Esophagus squamous epithelium (tissue), 5 donors: Measurements from ENCODE around the gene KCNG2. TPM values are rescaled to one million over a fixed set of nuclear protein-coding genes. Genes with fewer than 3 reads are reported as not detected.

Source experiments
- DNase-seq: peaks from one replicate; lab custom pipeline; 2025; lab: John Stamatoyannopoulos, UW
- H3K27ac ChIP-seq, 4 donors: fragments of 200-600 bp; sonication (generic); one replicate each; pipeline ENCODE4 v1.5.1; 2016 to 2019; ENCODE audit warnings: mild to moderate bottlenecking in 1 of 4
- H3K27me3 ChIP-seq, 4 donors: fragments of 200-600 bp; sonication (generic); 1 replicate in 3 of 4; 2 replicates in 1 of 4; pipeline versions ENCODE4 v1.5.1 to v1.6.0; 2017 to 2021; ENCODE audit warnings: antibody characterized with exemption in 1 of 4
- H3K36me3 ChIP-seq, 3 donors: fragments of 200-600 bp; sonication (generic); one replicate each; pipeline ENCODE4 v1.5.1; 2016 to 2019
- H3K4me1 ChIP-seq, 3 donors: fragments of 200-600 bp; sonication (generic); one replicate each; pipeline ENCODE4 v1.5.1; 2017 to 2019
- H3K4me3 ChIP-seq, 4 donors: fragments of 200-600 bp; sonication (generic); 1 replicate in 3 of 4; 2 replicates in 1 of 4; pipeline ENCODE4 v1.5.1; 2016 to 2019; ENCODE audit warnings: mild to moderate bottlenecking in 2 of 4, moderate library complexity in 1 of 4
- H3K9me3 ChIP-seq, 3 donors: fragments of 200-600 bp; sonication (generic); one replicate each; pipeline ENCODE4 v1.5.1; 2016 to 2019
- CTCF ChIP-seq, 6 experiments: fragments of 450-650 bp in 4 of 6; fragments of 200-600 bp in 2 of 6; sonication (generic) in 2 of 6; IDR thresholded peaks; one replicate each; pipeline ENCODE4 v1.5.1; 2016 to 2019; ENCODE audit warnings: antibody characterized with exemption in 6 of 6, mild to moderate bottlenecking in 4 of 6, moderate library complexity in 4 of 6
- POLR2A ChIP-seq, 4 donors: fragments of 450-650 bp; IDR thresholded peaks; one replicate each; pipeline ENCODE4 v1.6.1; 2017; ENCODE audit warnings: antibody characterized with exemption in 4 of 4, mild to moderate bottlenecking in 4 of 4, moderate library complexity in 3 of 4
- WGBS, 2 donors: methylation state at CpG; one replicate each; pipeline ENCODE4 v1.1.5; 2018; 5-methylcytosine and 5-hydroxymethylcytosine counted together
- intact Hi-C: fragments of 100-400 bp; cut with DNase I; formaldehyde crosslinking; loops from one replicate; pipeline ENCODE4 v1.15.0; 2022
- total RNA-seq, 4 donors: library from RNA; depleted of rRNA; stranded (reverse); fragments of >200 nt; gene quantifications; one replicate each; pipeline ENCODE4 v1.1.0, GENCODE V29; 2016
- donor health status: DM: yes; HTN: yes; CAD: no.

Gene KCNG2
- total RNA-seq, 4 donors from 2014 or later: 0.19 TPM; not detected in 3

GRCh38 chr18:79866889-79867574 lies 69.3 kb downstream of the KCNG2 start:
- TF ChIP-seq POLR2A (IDR thresholded peaks at IDR 0.05) (no peak), CTCF (IDR thresholded peaks at IDR 0.05) (no peak)
- DNase-seq: no peak
- peaks cover 0 to 40% (median 0%) of the 10 kb centered on the region in 4 donors for H3K27me3 ChIP-seq
- H3K4me1 ChIP-seq: no peaks in the 10 kb centered on the region
- WGBS, 2 donors: 53 to 100% methylated on average over 1 to 2 of the region's 20 CpGs
- intact Hi-C loops: no loop called here
- H3K4me3 ChIP-seq: no peak overlapping the region
- H3K36me3 ChIP-seq: no peaks in the 10 kb centered on the region
- no peaks in the 10 kb centered on the region for H3K9me3 ChIP-seq
- no peak overlapping the region for H3K27ac ChIP-seq

GRCh38 chr18:79867666-79868065 lies 69.9 kb downstream of the KCNG2 start:
- Histone ChIP-seq H3K27me3 (peaks cover 0 to 39% (median 0%) of the 10 kb centered on the region in 4 donors), H3K9me3 (no peaks in the 10 kb centered on the region), H3K27ac (no peak overlapping the region), H3K36me3 (no peaks in the 10 kb centered on the region), H3K4me1 (peaks cover 0 to 4% (median 0%) of the 10 kb centered on the region in 3 donors), H3K4me3 (no peak overlapping the region)
- WGBS, 2 donors: 81% methylated on average over 3 of the region's 16 CpGs; no CpG with 5 or more reads in 1 of the 2 donors
- no peak for DNase-seq
- no peak for TF ChIP-seq CTCF (IDR thresholded peaks at IDR 0.05)
- TF ChIP-seq POLR2A (IDR thresholded peaks at IDR 0.05): no peak
- intact Hi-C loops: no loop called here

GRCh38 chr18:79868168-79868784 lies 70.5 kb downstream of the KCNG2 start:
- no peak for DNase-seq
- Histone ChIP-seq H3K4me1 (peaks cover 0 to 7% (median 0%) of the 10 kb centered on the region in 3 donors), H3K27ac (no peak overlapping the region), H3K4me3 (no peak overlapping the region), H3K27me3 (peaks cover 0 to 39% (median 0%) of the 10 kb centered on the region in 4 donors), H3K9me3 (no peaks in the 10 kb centered on the region), H3K36me3 (no peaks in the 10 kb centered on the region)
- no peak for TF ChIP-seq POLR2A (IDR thresholded peaks at IDR 0.05)
- no peak for TF ChIP-seq CTCF (IDR thresholded peaks at IDR 0.05)
- intact Hi-C loops: no loop called here
- 82% methylated on average over 22 to 25 of the region's 29 CpGs for WGBS, 2 donors

- intact Hi-C loops: no loop called here
- no peak overlapping the region for H3K27ac ChIP-seq
- H3K27me3 ChIP-seq: peaks cover 0 to 40% (median 0%) of the 10 kb centered on the region in 4 donors
- peaks cover 0 to 7% (median 0%) of the 10 kb centered on the region in 3 donors for H3K4me1 ChIP-seq
- H3K9me3 ChIP-seq: no peaks in the 10 kb centered on the region
- DNase-seq: no peak
- WGBS, 2 donors: 83 to 100% methylated on average over 3 to 12 of the region's 32 CpGs
- no peaks in the 10 kb centered on the region for H3K36me3 ChIP-seq
- H3K4me3 ChIP-seq: no peak overlapping the region
- no peak for TF ChIP-seq CTCF (IDR thresholded peaks at IDR 0.05)
- TF ChIP-seq POLR2A (IDR thresholded peaks at IDR 0.05): no peak
Measured at GRCh38 chr18:79868811-79869541, 71.2 kb downstream of the KCNG2 start.
